K562 (cell line): Measurements from ENCODE around the gene CLPSL1. TPM values are rescaled to one million over a fixed set of nuclear protein-coding genes. Genes with fewer than 3 reads are reported as not detected.

Experiments
- ARHGAP35 ChIP-seq: fragments of 450-650 bp; IDR thresholded peaks from 2 replicates; pipeline ENCODE4 v1.6.1; 2018; ENCODE audit not compliant: partially characterized antibody
- FIP1L1 ChIP-seq: fragments of 200-400 bp; formaldehyde crosslinking; IDR thresholded peaks from 2 replicates; pipeline ENCODE4 v1.6.1; 2018; ENCODE audit warnings: mild to moderate bottlenecking, low read depth, low read length; ENCODE audit not compliant: poor library complexity, severe bottlenecking
- HDGF ChIP-seq: fragments of 450-650 bp; IDR thresholded peaks from 2 replicates; pipeline ENCODE4 v1.6.1; 2016
- MEIS2 ChIP-seq: fragments of 450-650 bp; IDR thresholded peaks from 2 replicates; pipeline ENCODE4 v1.6.1; 2014; ENCODE audit warnings: mild to moderate bottlenecking; ENCODE audit not compliant: partially characterized antibody
- NFIC ChIP-seq: fragments of 450-650 bp; IDR thresholded peaks from 2 replicates; pipeline ENCODE4 v1.6.1; 2017; ENCODE audit warnings: mild to moderate bottlenecking, inconsistent platforms
- SRSF9 ChIP-seq: fragments of 200-400 bp; formaldehyde crosslinking; IDR thresholded peaks from 2 replicates; pipeline ENCODE4 v1.6.1; 2017; ENCODE audit warnings: low read depth, low read length, borderline replicate concordance
- polyA plus RNA-seq, 8 experiments: library from polyadenylated mRNA; depleted of rRNA in 4 of 8; stranded (reverse) in 5 of 8; unstranded in 3 of 8; fragments of >200 nt; fragmentation: Nextera tagmentation in 2 of 8; fragmentation: Illumina TruSeq in 1 of 8; extraction: Ambion mirVana in 2 of 8; extraction: Trizol in 1 of 8; gene quantifications; 2 replicates each; pipeline versions ENCODE4 v1.2.1 to v1.2.3, GENCODE V29; 2011 to 2014; ENCODE audit warnings: inconsistent platforms in 1 of 8, missing spikeins in 1 of 8
- total RNA-seq, 7 experiments: library from RNA; depleted of rRNA in 6 of 7; stranded (reverse); fragments of >200 nt in 6 of 7; fragmentation: Illumina TruSeq in 2 of 7; extraction: Trizol in 2 of 7; gene quantifications; 2 replicates each; pipeline versions ENCODE4 v1.2.1 to v1.2.3, GENCODE V29; 2011 to 2021; ENCODE audit warnings: low replicate concordance in 1 of 7
- TF ChIP-seq, protein P1 (sequence below), 2 experiments: fragments of 250-450 bp in 1 of 2; fragments of 450-650 bp in 1 of 2; sonication (Bioruptor Pico) in 1 of 2; IDR thresholded peaks; 2 replicates each; pipeline versions ENCODE4 v1.6.1 to v1.8.0; 2016 to 2021; ENCODE audit warnings: mild to moderate bottlenecking in 2 of 2, moderate library complexity in 2 of 2, missing compliant biosample characterization in 1 of 2, missing genetic modification characterization in 1 of 2
- TF ChIP-seq, protein P2 (sequence below): fragments of 250-450 bp; sonication (Bioruptor Pico); IDR thresholded peaks from 2 replicates; pipeline ENCODE4 v1.4.0; 2020; ENCODE audit warnings: borderline replicate concordance
- TF ChIP-seq, protein P3 (sequence below): fragments of 450-650 bp; IDR thresholded peaks from 2 replicates; pipeline ENCODE4 v1.6.1; 2016
- TF ChIP-seq, protein P4 (sequence below): fragments of 250-450 bp; sonication (Bioruptor Pico); IDR thresholded peaks from 2 replicates; pipeline ENCODE4 v1.5.0; 2021

The CLPSL1 gene
- total and polyA plus RNA-seq, 9 of the 15 experiments (the other 6 are each of a cell fraction or from before 2014, with no cell fraction given): not detected

DNA sequence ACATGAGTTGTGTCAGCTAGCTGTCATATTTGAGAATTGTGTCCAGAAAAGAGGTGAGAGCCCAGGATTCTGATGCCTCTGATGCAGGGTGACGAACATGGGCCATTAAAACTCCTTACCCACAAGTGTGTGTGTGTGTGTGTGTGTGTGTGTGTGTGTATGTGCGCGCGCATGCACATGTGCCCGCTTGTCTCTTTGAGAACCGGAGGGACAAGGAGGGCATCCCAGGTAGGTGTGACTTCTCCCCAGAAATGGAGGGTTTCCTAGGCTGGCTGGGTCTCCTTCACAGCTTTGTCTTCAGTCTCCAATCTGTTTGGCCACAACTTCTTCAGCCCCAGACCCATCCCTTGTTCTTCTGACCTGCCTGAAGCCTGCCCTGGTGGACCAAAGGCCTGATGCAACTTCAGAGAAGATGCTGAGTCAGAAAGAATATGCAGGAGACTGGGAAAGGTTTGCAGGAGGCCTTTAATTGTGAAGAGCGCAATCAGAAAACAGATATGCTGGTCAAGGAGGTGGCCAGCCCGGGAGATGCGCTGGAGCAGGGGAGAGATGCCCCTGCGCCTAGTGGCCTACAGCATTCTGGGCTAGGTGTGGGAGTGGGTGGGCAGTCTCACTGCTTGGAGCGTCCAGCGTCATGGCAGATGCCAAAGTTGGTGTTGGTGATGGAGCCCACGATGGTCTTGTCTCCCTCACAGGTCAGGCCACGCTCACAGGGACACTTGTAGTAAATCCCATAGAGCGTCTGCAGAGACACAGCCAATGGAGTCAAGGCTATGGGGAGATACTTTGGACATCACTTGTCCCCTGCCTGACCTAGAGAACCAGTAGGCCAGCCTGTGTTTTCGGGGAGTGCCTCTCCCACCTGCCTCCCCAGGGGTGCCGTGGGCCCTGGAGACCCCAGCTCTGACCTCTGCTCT lies 14.0 kb downstream of the CLPSL1 start (continued):
- TF ChIP-seq, protein P1, sequence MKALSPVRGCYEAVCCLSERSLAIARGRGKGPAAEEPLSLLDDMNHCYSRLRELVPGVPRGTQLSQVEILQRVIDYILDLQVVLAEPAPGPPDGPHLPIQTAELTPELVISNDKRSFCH (CRISPR knock-in tag; IDR thresholded peaks at IDR 0.05): no peak
- TF ChIP-seq, protein P1 (tag; IDR thresholded peaks at IDR 0.05): no peak
- TF ChIP-seq NFIC (no peak), ARHGAP35 (no peak), FIP1L1 (no peak), MEIS2 (no peak), SRSF9 (no peak), HDGF (no peak)
- TF ChIP-seq, protein P2, sequence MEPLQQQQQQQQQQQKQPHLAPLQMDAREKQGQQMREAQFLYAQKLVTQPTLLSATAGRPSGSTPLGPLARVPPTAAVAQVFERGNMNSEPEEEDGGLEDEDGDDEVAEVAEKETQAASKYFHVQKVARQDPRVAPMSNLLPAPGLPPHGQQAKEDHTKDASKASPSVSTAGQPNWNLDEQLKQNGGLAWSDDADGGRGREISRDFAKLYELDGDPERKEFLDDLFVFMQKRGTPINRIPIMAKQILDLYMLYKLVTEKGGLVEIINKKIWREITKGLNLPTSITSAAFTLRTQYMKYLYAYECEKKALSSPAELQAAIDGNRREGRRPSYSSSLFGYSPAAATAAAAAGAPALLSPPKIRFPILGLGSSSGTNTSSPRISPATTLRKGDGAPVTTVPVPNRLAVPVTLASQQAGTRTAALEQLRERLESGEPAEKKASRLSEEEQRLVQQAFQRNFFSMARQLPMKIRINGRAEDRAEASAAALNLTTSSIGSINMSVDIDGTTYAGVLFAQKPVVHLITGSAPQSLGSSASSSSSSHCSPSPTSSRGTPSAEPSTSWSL (CRISPR knock-in tag): no peak
- TF ChIP-seq, protein P3, sequence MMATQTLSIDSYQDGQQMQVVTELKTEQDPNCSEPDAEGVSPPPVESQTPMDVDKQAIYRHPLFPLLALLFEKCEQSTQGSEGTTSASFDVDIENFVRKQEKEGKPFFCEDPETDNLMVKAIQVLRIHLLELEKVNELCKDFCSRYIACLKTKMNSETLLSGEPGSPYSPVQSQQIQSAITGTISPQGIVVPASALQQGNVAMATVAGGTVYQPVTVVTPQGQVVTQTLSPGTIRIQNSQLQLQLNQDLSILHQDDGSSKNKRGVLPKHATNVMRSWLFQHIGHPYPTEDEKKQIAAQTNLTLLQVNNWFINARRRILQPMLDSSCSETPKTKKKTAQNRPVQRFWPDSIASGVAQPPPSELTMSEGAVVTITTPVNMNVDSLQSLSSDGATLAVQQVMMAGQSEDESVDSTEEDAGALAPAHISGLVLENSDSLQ: no peak
- TF ChIP-seq, protein P4, sequence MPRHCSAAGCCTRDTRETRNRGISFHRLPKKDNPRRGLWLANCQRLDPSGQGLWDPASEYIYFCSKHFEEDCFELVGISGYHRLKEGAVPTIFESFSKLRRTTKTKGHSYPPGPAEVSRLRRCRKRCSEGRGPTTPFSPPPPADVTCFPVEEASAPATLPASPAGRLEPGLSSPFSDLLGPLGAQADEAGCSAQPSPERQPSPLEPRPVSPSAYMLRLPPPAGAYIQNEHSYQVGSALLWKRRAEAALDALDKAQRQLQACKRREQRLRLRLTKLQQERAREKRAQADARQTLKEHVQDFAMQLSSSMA (CRISPR knock-in tag): no peak
